ENCODE results near the gene USP20.

GRCh38 chr9:129874261-129875101, 39.2 kb downstream of the USP20 start:
- no peak for TF ChIP-seq CTCF (IDR thresholded peaks at IDR 0.05; ENCODE audit: insufficient read depth, low read length, poor library complexity, severe bottlenecking)
- TF ChIP-seq EZH2phosphoT487 (conservative IDR thresholded peaks at IDR 0.05; ENCODE audit: low read length): no peak

Measured in SU-DHL-6 (cell line).